Cerebellar nuclear complex (tissue), 1 donor: ENCODE data around the gene KCNH3.

Source experiments
- DNase-seq, 2 experiments: peaks; one replicate each; lab custom pipeline; 2025; lab: John Stamatoyannopoulos, UW

KCNH3 gene

DNA sequence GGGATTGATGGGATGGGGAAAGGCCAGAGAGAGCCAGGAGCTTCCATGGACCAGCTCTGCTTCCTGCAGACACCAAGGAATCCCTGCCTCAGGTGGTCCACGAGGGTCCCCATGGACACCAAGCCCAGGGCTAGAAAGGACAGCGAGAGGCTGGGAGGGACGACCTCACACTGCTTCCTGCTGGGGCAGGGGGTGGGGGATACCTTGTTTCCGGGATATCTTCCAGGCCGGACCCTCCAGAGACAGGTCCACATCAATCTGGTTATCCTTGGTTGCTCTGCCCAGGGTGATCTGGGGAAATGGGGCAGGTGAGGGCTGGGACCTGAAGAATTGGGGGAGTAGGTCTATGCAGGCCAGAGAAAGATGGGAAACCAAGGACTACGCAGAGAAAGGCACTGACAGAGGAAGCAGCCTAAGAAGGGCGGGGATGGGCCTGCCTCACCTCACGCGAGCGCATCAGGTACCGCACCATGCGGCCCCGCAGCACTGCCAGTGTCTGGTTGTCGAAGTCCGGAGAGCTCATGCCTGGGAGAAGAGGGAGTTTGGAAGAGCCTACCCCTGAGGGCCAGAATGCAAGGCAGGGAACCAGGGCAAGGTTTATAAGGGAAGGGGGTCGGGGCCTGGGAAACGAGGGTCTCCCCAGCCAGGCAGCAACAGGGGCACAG, 20.3 kb downstream of the KCNH3 start:
- DNase-seq: no peak

DNA sequence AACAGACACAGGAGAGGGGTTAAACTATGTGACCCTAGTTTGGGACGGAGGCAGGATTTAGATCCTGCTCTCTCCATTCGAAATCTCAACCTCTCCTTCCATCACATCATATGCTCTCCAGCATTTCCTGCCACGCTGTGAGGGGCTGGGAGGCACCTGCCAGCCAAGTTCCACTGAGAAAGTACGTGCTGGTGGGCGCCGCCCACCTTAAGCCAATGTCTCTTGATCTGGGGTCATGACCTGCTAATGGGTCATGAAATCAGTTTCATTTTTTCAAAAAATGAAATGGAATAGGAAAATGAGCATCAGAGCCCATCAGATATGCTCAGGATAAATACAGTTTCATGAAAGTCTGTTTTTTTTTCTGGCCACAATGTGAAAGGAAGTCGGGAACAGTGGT, 21.9 kb downstream of the KCNH3 start:
- no peak for DNase-seq

DNA sequence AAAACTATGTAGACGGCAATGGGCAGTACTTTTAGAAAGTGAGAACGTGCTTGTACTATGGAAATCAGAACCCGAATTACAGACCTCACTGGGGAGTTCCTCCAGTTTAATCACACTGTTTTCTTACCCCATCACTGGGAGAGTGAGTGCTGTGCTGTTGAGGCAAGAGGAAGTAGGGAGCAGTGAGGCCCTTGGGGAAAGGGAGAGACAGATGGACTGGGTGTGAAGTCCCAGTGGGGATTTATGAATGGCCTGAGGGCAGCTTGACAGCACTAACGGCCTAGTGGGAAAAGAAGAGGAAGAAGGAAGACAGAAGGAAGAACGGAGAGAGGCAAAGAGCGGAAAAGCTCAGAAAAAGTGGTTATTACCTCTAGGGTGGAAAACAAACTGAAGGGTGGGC, 23.4 kb downstream of the KCNH3 start:
- no peak for DNase-seq

DNA sequence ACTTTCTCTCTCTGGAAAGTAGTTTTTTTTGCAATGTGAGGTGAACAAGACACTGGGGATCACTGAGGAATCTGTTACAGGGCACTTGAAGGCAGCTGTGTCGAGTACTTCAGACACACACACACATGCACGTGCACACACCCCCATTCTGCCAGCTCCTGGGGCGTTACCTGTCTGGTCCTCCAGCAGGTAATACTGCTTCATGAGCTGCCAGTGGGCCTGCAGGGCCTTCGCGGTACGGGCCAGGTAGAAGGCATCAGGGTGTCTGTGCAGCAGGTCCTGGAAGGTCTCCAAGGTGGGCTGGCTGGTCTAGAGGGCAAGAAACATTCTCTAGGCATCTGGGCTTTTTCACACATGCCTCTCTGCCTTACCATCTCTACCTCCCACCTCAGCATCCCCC, 24.0 kb downstream of the KCNH3 start:
- DNase-seq: no peak

DNA sequence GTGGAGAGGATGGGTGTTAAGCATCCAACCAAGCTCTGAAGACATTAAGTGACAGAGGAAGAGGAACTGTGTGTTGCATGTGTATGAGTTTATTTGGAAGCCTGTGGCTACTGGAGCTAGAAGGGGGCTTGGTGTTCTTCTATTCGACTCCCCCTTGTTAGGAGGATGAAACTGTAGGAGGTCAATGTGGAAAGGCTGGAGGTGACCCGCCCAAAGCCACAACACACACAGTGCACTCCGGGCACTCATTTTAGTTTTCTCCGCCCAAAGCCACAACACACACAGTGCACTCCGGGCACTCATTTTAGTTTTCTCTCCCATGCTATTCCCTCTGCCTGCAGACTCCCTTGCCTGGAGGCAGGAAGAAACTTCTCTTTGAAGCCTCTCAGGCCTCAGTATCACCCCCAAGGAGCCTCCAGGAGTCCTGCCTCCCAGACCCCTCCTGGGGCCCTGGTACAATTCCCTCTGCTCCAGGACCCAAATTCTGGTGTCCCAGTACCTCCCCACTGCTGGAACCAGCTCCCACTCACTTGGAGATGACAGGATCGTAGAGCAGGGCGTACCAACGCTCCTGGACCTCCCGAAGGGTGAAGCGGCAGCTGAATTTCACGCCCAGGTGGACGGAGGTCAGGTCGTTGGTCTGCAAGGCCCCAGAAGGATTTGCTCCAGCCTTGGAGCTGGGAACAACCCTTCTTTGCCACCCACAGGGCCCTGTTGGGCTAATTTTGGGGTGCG, 25.3 kb downstream of the KCNH3 start:
- no peak for DNase-seq

DNA sequence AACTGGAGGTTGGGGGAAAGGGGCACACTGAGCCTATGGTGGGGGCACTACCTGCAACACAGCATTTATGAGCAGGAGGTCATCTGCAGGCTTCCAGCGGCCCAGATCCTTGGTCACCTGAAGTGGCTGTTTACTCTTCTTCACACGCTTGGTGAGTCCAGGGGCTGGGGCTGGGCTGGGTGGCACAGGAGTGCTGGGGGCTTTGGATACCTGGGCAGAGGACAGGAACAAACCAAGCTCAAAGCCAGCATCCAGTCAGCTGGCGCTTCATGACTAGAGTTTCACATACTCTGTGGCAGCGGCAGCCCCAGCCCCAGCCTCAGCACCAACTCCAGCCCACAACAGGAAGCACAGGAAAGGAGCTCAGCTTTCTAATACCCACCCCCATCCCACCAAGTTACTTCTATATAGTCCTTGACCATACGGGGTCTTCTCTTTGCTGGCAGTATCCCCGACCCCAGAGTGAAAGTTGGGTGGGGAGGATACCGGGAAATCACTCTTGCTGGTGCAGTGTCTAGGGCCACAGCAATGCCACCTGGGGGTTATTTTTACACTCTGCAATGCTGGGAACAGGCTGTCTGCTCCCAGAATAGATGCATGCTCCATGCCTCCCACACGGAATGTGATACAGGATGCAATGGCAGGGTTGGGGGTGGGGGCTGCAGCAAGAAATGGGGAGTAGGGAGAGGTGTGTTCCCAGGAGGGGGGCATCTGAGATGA, 26.0 kb downstream of the KCNH3 start:
- DNase-seq: no peak

DNA sequence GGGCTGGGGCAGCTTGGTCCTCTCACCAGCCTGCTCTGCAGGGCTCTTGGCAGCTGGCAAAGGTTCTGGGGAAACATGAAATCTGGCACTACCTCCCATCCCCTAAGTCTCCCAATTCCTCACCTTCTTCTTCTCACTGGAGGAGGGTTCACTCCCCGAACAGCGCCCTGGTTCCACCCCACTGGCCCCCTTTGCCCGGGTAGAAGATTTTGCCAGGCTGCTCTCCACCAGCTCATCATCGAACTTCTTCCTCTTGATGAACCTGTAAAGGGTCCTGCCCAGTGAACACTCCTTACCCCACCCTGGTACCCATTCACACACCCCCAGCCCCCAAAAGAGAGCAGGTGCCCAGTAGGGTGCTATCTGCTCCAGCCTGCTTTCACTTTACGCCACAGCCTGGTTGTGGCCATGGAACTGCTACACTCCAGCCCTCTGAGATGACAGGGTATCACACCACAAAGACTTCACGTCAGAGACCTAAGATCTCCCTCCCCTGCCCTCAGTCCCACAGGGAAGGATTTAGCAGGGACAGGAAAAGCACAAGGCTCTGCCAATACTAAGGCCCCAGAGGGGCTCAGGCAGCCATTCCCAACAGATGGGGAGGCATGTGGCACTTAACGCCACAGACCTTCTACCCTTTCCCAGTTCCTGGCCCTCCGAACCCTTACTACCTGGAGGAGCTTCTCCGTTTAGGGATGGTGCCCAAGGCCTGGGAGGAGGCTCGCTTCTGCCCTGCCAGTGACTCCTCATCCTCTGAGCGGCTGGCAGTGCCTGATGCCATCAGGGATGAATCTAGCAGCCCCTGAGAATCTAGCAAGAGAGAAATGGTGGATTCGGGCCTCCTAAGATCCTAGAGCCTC, 26.8 kb downstream of the KCNH3 start:
- no peak for DNase-seq

DNA sequence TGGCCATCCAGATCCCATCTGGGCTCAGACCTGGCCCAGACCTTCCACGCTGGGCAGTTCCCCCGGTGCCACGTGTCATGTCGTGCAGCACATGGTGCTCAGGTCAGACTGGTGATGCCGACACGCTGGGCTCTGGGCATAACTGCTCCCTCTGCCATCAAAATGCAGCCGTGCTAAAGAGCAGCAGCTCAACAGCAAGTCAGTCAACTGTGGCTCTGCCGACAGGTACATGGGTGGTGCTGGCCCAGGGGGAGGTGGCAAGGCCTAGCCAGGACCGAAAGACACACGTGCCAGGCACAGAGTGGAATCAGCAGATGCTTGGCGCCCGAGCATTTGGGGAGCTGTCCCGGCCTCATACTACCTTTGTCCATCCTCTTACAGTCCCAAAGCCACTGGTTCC, 27.5 kb downstream of the KCNH3 start:
- no peak for DNase-seq

DNA sequence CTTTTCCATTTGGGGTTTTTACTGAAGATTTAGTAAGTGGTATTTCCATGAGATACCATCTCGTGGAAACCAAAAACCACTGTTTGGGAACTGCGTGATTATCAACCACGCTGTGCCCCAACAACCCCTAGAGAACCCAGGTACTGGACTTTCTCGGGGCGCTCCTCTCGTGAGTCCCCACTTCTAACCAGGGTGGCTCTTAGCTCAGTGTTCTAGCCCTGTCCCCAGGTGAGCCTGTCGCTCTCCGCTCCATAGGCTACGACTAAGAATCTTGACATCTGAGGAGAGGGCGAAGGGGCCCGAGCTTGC, 28.4 kb downstream of the KCNH3 start:
- DNase-seq: no peak

DNA sequence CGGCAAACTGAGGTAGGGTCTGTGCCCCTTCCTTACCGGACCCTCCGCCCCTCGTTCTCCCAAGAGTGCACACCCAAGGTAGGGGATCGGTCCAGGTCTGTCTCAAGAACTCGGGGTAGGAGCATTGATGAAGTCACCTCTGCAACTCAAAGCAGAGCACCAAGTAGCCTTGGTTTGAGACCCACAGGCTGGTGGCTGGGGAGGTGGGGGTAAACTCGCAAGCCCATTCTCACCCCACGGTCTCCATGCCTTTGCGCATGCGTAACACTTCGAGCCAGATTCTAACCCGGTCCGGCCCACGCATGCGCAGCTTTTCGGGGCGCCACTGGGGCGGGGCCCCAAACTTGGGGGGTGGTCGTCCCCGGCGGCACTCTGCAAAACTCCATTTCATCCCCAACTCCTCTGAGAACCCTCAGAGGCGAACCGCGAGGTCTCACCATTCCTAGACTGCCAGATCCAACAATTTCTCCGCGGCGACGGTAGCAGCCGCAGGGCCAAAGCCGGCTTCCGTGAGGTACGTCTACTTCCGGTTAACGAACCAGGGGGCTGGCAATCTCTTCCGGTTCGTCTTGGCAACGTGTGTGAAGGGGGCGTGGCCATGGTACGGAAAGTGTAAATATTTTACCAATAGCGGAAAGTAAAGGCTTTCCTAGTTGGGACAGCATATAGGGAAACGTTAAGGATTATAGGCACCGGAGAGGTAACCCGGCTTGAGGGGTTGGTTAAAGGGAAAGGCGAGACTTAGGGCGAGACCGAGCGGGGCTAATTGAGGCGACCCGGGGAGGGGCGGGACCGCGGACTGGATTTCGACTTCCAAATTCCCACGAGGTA, 29.0 kb downstream of the KCNH3 start, which contains the start of gene MCRS1:
Gene MCRS1 (minus strand): TSS at position 532 of the 831 bp plus-strand sequence. CDS start 1,411 bp downstream, outside the sequence.
- peak; percentile 11 to 71 for DNase-seq

DNA sequence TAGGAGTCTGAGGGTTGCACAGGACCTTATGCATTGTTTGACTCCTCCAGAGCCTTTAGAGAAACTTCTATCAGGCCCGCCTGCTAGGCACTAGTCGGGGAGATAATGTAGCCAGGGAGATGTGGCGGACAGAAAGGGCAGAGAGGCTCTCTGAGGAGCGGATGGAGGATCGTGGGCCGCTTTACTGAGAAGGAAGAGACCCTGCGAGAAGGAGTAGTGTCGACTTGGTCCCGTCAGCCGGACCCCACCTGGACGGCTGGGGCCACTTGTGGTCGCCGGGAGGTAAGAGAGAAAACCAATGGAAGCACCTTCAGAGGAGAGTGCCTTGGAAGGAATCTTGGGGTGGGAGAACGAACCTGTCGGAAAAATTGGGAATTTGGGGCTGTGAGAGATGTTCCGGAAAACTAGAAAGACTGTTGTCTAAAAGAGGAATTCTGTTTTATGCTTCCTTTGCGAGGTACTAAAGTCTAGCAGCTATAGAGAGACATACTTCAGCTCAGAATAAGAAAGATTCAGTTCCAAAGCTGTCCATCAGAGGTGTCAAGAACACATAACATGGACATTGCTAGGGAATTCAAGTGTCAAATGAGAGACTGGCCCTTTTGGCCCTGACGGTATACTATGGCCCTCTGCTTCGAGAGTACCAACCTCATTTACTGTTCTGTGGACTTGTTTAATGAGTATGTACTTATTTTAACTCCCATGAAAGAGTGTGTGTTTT, 29.8 kb downstream of the KCNH3 start:
- no peak for DNase-seq

DNA sequence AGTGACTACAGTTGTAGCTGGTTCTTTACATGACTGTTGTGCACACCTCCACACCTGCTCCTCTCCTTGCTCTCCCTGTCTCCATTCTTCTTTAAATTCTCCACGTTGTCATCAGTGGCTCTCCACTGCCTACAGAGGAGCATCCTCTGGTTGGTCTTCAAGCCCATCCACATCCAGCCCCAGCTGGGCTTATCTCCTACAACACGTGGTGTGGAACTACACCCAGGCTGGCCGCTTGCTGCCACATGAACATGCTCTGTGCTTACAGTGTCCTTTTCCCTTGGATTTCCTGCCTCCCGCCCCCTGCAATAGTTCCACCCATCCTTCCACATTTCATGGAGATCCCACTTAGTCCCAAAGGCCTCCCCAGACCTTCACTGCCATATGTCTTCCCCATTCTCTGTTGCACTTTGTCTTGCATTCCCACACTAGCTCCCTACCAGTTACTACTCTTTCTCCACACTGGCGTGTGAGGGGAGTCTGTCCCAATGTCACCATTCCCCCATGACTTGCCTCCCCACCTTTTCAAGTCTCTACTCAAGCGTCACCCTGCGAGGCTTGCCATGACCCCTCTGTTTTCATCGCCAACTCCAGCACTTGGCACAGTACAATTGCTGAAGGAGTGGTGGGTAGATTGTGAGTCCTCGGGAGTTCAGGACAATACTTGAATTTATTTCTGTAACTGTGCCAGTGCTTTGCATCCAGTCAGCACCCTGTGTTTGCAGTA, 38.9 kb downstream of the KCNH3 start:
- DNase-seq: no peak

DNA sequence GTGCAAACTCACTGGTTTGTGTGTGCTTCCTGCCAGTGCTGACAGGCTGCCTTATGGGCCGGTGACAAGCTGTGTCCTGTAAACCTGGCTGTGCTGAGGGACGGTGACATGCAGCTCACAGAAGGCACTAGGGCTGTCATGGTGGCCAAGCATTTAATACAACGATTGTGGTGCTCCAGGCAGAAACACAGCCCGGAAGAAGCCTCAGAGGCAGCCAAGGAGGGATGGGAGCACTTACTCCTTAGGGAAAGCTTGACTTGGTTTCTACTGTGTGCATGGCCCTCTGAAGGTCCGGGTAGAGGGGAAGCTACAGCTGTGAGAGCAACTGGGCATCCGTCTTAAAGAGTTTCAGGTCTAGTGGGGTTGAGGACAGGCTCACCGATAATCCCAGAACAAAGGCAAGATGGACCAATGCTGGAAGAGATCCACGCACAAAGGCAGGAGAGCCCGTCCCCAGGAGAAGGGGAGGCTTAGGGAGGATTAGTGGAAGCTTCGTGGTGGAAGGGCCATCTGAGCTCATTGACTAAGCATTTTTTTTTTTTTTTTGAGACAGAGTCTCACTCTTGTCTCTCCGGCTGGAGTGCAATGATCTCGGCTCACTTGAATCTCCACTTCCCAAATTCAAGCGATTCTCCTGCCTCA, 39.8 kb downstream of the KCNH3 start:
- DNase-seq: no peak

DNA sequence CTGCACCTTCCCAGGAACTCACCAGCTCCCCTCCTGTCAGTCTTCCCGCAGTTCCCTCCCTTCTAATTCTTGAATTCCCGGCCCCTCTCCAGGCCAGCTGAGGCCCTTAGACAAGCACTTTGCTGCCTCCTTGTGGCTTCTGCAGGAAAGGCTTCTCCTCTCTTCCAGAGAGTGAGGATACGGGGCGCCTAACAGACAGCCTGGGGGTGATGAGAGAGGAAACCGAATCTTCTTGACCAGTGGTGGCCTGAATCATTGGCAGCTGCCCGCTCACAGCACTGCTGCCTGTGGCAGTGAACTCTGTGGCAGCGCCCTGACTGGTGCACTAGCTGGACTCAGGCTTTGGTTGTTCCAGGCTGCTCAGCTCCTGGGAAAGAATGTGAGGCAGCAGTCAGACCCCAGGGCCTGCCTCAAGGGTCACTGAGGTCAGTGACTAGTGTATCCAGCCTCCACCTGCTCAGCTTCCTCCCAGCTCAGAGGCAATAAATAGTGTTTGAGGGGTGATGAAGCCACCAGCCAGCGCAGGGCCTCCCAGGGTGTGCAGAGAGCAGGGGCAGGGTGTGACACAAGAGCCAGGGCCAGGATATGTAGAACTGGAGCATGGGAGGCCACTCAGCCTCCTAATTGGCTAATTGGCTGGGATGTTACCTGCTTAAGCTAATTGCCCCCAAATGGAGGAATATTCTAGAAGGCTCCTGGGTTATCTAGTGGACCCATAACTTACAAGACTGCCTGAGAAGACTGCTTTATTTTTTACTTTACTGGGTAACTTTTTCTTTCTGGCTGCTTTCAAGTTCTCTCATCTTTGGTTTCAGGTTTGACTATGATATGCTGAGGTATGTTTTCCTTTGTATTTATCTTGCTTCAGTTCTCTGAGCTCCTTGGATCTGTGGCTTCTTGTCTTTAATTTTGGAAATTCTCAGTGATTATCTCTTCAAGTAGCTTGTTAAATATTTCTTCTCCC, 42.0 kb downstream of the KCNH3 start:
- DNase-seq: peak in 1 of 2 experiments; percentile 49

DNA sequence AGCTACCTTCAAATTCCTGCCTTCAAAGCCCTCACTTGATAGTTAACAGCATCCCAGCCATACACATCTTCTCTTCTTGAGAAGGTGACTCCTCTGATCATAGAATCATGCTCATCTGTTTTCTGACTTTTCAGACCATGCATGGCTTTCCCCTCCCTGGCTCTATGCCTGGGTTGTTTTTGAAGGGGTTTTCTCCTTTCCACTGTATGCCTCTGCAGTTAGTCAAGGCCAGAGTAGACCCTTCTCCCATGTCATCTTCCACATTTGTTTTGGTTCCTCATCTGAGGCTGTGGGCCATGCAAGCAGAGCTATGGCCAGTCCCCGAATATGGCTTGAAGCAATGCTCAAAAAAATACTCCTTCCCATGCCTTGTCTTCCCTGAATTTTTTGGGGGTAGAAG, 43.4 kb downstream of the KCNH3 start:
- DNase-seq: no peak

DNA sequence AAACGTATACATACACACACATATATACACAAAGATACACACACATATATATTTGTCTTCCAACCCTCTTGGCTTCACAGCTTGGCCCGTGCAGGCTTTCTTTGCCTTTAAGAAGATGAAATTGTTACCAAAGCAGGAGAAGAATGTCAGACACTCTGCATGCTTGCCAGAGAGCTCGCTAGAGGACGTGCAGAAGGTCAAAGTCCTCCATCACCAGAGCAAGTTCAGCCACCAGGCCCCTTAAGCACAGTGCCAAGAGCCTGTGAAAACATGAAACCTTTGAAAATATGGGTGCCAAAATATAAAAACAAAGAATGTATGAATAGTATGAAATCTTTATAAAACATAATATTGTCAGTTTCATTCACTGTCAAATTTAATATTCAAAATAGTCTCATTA, 44.0 kb downstream of the KCNH3 start:
- DNase-seq: no peak

DNA sequence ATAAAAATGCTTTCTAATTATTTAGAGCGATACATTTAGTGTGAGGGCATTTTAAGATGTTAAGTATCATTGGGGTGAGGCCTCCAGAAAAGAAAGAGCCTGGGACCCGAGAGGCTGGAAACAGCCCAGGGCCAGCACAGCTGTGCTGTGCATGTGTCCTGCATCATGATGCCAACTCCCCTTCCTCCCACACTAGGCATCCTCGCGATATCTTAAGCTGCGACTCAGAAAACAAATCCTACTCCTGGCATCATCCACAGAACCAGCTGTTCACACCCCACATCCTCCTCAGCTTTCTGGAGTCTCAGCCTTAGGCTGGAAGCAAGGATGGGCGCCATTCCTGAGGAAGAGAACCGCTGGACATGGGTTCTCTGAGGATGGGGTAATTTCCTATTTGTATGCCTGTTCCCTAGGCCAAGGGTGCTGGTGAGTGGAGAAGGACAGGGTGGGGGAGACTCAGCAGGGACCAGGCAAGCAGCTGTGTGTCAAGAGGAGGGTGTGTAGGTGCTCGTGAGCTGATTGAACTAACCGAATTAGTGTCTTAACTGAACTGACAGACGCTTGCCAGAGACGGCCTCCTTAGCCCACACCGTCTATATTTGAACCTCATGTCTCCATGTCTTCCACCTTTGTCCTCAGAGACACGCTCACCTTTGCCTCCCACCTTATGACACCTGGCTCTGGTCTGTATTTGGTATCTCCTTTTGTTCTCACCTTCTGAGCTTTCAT, 44.7 kb downstream of the KCNH3 start:
- DNase-seq: no peak

DNA sequence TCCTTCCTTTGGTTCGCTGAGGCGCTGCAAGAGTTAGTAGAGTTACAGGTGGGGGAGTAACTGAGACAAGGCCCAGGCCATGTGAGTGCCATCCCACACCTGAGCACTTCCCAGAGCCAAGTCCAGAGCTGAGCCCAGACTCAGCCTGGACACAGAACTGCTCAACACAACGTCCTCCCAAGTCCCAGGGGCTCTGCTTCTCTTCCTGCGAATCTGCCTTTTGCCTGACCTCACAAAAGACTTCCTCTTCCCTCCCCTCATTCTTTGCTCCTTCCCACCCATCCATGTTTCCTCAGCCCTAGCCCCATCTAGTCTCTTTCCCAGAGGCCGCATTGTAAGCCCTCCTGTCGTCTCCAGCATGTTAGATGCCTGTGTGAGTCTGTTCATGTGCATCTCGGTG, 45.8 kb downstream of the KCNH3 start:
- DNase-seq: no peak
